Activated CD4-positive, alpha-beta T cell treated with anti-CD3 and anti-CD28 coated beads, Interleukin-2, amount 10 ng/mL, durations not matched to agents 7 days and 5 days (primary cell): Measurements from ENCODE around the gene GGA1. TPM values are rescaled to one million over a fixed set of nuclear protein-coding genes. Genes with fewer than 3 reads are reported as not detected.

Experiments used
- CTCF ChIA-PET: fragments of 350-600 bp; sonication (Branson Sonifier 250); formaldehyde crosslinking; loops from one replicate; lab custom pipeline; 2021; ENCODE audit warnings: antibody characterized with exemption; lab: Charles Lee
- POLR2A ChIA-PET: fragments of 350-600 bp; sonication (Branson Sonifier 250); formaldehyde crosslinking; loops from one replicate; lab custom pipeline; 2021; ENCODE audit warnings: antibody characterized with exemption; lab: Charles Lee
- DNase-seq: peaks from one replicate; pipeline ENCODE4 v3.0.0-alpha.2; 2020
- H3K27ac Mint-ChIP-seq: one replicate; pipeline ENCODE4 v1.8.0; 2021; ENCODE audit warnings: mild to moderate bottlenecking, moderate library complexity, mixed read lengths
- H3K27me3 Mint-ChIP-seq: one replicate; pipeline ENCODE4 v1.8.0; 2021; ENCODE audit warnings: mixed read lengths
- H3K36me3 Mint-ChIP-seq: one replicate; pipeline ENCODE4 v1.8.0; 2021; ENCODE audit warnings: low read depth, mixed read lengths
- H3K4me1 Mint-ChIP-seq: one replicate; pipeline ENCODE4 v1.8.0; 2021; ENCODE audit warnings: mixed read lengths
- H3K4me3 Mint-ChIP-seq: one replicate; pipeline ENCODE4 v1.8.0; 2021; ENCODE audit warnings: mild to moderate bottlenecking, moderate library complexity, mixed read lengths
- H3K9me3 Mint-ChIP-seq: one replicate; pipeline ENCODE4 v1.8.0; 2021; ENCODE audit warnings: mixed read lengths
- total RNA-seq, 2 experiments: library from RNA; stranded (reverse); gene quantifications; one replicate each; pipeline ENCODE4 v1.2.3, GENCODE V29; 2021

GGA1 gene
- total RNA-seq, 2 experiments from 2014 or later = 58.5 to 62.8 TPM

GRCh38 chr22:37636186-37636948 lies 27.7 kb downstream of the GGA1 start:
- Mint-ChIP-seq H3K9me3 (no peaks in the 10 kb centered on the region), H3K36me3 (peaks cover 25% of the 10 kb centered on the region), H3K4me1 (peaks cover 71% of the 10 kb centered on the region), H3K27ac (peak overlapping the region; percentile 90), H3K27me3 (no peaks in the 10 kb centered on the region), H3K4me3 (peak overlapping the region; percentile 98)
- ChIA-PET POLR2A (interaction anchor here (1.0 kb wide), 1 partner anchor 9 kb away, joined by 5 read pairs; no protein-coding TSS in a partner anchor), CTCF (interaction anchor here (0.6 to 12.6 kb wide), 11 partner anchors 6 to 770 kb away, joined by 3 to 127 read pairs (median 3); partner anchors contain the start of genes GGA1 and SH3BP1)
- DNase-seq = peak; percentile 62

GRCh38 chr22:37636949-37637273 lies 28.3 kb downstream of the GGA1 start:
- POLR2A ChIA-PET = interaction anchor here (1.0 kb wide), 1 partner anchor 9 kb away, joined by 5 read pairs; no protein-coding TSS in a partner anchor
- H3K4me3 Mint-ChIP-seq = peak overlapping the region; percentile 98
- CTCF ChIA-PET = interaction anchor here (0.8 to 3.0 kb wide), 8 partner anchors 10 to 44 kb away, joined by 3 to 17 read pairs (median 4); partner anchors contain the start of gene GGA1
- H3K36me3 Mint-ChIP-seq = peaks cover 29% of the 10 kb centered on the region
- no peaks in the 10 kb centered on the region for H3K27me3 Mint-ChIP-seq
- peaks cover 71% of the 10 kb centered on the region for H3K4me1 Mint-ChIP-seq
- H3K9me3 Mint-ChIP-seq = no peaks in the 10 kb centered on the region
- H3K27ac Mint-ChIP-seq = peak overlapping the region; percentile 90
- no peak for DNase-seq

- peak; percentile 70 for DNase-seq
- CTCF ChIA-PET = interaction anchor here (1.0 to 7.9 kb wide), 8 partner anchors 11 to 46 kb away, joined by 3 to 143 read pairs (median 5); partner anchors contain the start of genes GGA1, LGALS1, NOL12 and PDXP
- H3K36me3 Mint-ChIP-seq = peaks cover 43% of the 10 kb centered on the region
- H3K9me3 Mint-ChIP-seq = no peaks in the 10 kb centered on the region
- peaks cover 75% of the 10 kb centered on the region for H3K4me1 Mint-ChIP-seq
- peak overlapping the region; percentile 98 for H3K4me3 Mint-ChIP-seq
- POLR2A ChIA-PET = no interaction called here
- H3K27me3 Mint-ChIP-seq = no peaks in the 10 kb centered on the region
- peak overlapping the region; percentile 90 for H3K27ac Mint-ChIP-seq
Measured at GRCh38 chr22:37638391-37639069, 29.9 kb downstream of the GGA1 start.

- Mint-ChIP-seq H3K4me1 (peaks cover 73% of the 10 kb centered on the region), H3K27ac (peak within 1 kb of the TSS; percentile 98), H3K36me3 (peaks cover 46% of the 10 kb centered on the region), H3K9me3 (no peaks in the 10 kb centered on the region), H3K4me3 (peak within 1 kb of the TSS; percentile 98), H3K27me3 (no peaks in the 10 kb centered on the region)
- POLR2A ChIA-PET = no interaction called here
- DNase-seq = peak; percentile 73
- CTCF ChIA-PET = interaction anchor here (1.2 to 7.9 kb wide), 4 partner anchors 9 to 41 kb away, joined by 3 to 143 read pairs (median 72); partner anchors contain the start of genes GGA1, LGALS1, NOL12 and PDXP
Measured at GRCh38 chr22:37639070-37639760, 30.6 kb downstream of the GGA1 start, which contains the start of gene SH3BP1. TSS of gene SH3BP1 (plus strand) at chr22:37639669. CDS start at chr22:37639788, 119 bp downstream.

- DNase-seq = no peak
- Mint-ChIP-seq H3K4me3 (peak overlapping the region; percentile 98), H3K4me1 (peaks cover 65% of the 10 kb centered on the region), H3K27ac (peak overlapping the region; percentile 98), H3K27me3 (no peaks in the 10 kb centered on the region), H3K9me3 (no peaks in the 10 kb centered on the region), H3K36me3 (peaks cover 44% of the 10 kb centered on the region)
- ChIA-PET CTCF (interaction anchor here (0.6 to 7.9 kb wide), 6 partner anchors 10 to 1149 kb away, joined by 3 to 143 read pairs (median 3); partner anchors contain the start of genes LGALS1, NOL12 and PDXP), POLR2A (no interaction called here)
Measured at GRCh38 chr22:37639771-37640590, 31.3 kb downstream of the GGA1 start.

GRCh38 chr22:37640591-37641560 lies 32.2 kb downstream of the GGA1 start:
- H3K27me3 Mint-ChIP-seq = no peaks in the 10 kb centered on the region
- H3K36me3 Mint-ChIP-seq = peaks cover 52% of the 10 kb centered on the region
- ChIA-PET CTCF (interaction anchor here (0.7 to 7.9 kb wide), 5 partner anchors 11 to 48 kb away, joined by 3 to 143 read pairs (median 3); partner anchors contain the start of genes LGALS1, NOL12 and PDXP), POLR2A (no interaction called here)
- no peak for DNase-seq
- peak overlapping the region; percentile 98 for H3K27ac Mint-ChIP-seq
- peak overlapping the region; percentile 98 for H3K4me3 Mint-ChIP-seq
- H3K4me1 Mint-ChIP-seq = peaks cover 56% of the 10 kb centered on the region
- no peaks in the 10 kb centered on the region for H3K9me3 Mint-ChIP-seq

GRCh38 chr22:37641561-37641949 lies 32.9 kb downstream of the GGA1 start:
- POLR2A ChIA-PET = interaction anchor here (0.6 kb wide), 1 partner anchor 17 kb away, joined by 5 read pairs; the partner anchor contains the start of gene PDXP
- Mint-ChIP-seq H3K36me3 (peaks cover 51% of the 10 kb centered on the region), H3K4me1 (peaks cover 51% of the 10 kb centered on the region), H3K27me3 (no peaks in the 10 kb centered on the region), H3K4me3 (peak overlapping the region; percentile 98), H3K9me3 (no peaks in the 10 kb centered on the region), H3K27ac (peak overlapping the region; percentile 74)
- no peak for DNase-seq
- CTCF ChIA-PET = interaction anchor here (0.6 to 7.9 kb wide), 6 partner anchors 12 to 161 kb away, joined by 3 to 143 read pairs (median 13); partner anchors contain the start of genes LGALS1, NOL12 and PDXP

- H3K9me3 Mint-ChIP-seq = no peaks in the 10 kb centered on the region
- peak overlapping the region; percentile 68 for H3K27ac Mint-ChIP-seq
- peaks cover 33% of the 10 kb centered on the region for H3K4me1 Mint-ChIP-seq
- H3K4me3 Mint-ChIP-seq = peak overlapping the region; percentile 49
- peaks cover 61% of the 10 kb centered on the region for H3K36me3 Mint-ChIP-seq
- POLR2A ChIA-PET = interaction anchor here (0.5 to 1.2 kb wide), 3 partner anchors 16 to 38 kb away, joined by 3 to 4 read pairs (median 3); no protein-coding TSS in a partner anchor
- DNase-seq = peak; percentile 89
- H3K27me3 Mint-ChIP-seq = no peaks in the 10 kb centered on the region
- CTCF ChIA-PET = interaction anchor here (0.6 to 7.9 kb wide), 22 partner anchors 9 to 323 kb away, joined by 3 to 143 read pairs (median 8); partner anchors contain the start of genes GCAT, GGA1, LGALS1 and NOL12
Measured at GRCh38 chr22:37643225-37643847, 34.7 kb downstream of the GGA1 start.

- no peaks in the 10 kb centered on the region for H3K27me3 Mint-ChIP-seq
- no peak overlapping the region for H3K4me3 Mint-ChIP-seq
- peaks cover 67% of the 10 kb centered on the region for H3K36me3 Mint-ChIP-seq
- no peaks in the 10 kb centered on the region for H3K9me3 Mint-ChIP-seq
- no peak for DNase-seq
- H3K27ac Mint-ChIP-seq = no peak overlapping the region
- H3K4me1 Mint-ChIP-seq = peaks cover 19% of the 10 kb centered on the region
- ChIA-PET POLR2A (no interaction called here), CTCF (interaction anchor here (0.7 to 0.8 kb wide), 2 partner anchors 11 to 33 kb away, joined by 3 to 4 read pairs; partner anchors contain the start of gene PDXP)
Measured at GRCh38 chr22:37647317-37647716, 38.7 kb downstream of the GGA1 start.

GRCh38 chr22:37647928-37648327 lies 39.3 kb downstream of the GGA1 start:
- H3K27me3 Mint-ChIP-seq = no peaks in the 10 kb centered on the region
- H3K4me1 Mint-ChIP-seq = peaks cover 13% of the 10 kb centered on the region
- no peak for DNase-seq
- peak overlapping the region; percentile 36 for H3K27ac Mint-ChIP-seq
- no peaks in the 10 kb centered on the region for H3K9me3 Mint-ChIP-seq
- ChIA-PET CTCF (no interaction called here), POLR2A (no interaction called here)
- H3K4me3 Mint-ChIP-seq = no peak overlapping the region
- H3K36me3 Mint-ChIP-seq = peaks cover 66% of the 10 kb centered on the region
